ENCODE data around the gene SGCA.

Gene SGCA

DNA sequence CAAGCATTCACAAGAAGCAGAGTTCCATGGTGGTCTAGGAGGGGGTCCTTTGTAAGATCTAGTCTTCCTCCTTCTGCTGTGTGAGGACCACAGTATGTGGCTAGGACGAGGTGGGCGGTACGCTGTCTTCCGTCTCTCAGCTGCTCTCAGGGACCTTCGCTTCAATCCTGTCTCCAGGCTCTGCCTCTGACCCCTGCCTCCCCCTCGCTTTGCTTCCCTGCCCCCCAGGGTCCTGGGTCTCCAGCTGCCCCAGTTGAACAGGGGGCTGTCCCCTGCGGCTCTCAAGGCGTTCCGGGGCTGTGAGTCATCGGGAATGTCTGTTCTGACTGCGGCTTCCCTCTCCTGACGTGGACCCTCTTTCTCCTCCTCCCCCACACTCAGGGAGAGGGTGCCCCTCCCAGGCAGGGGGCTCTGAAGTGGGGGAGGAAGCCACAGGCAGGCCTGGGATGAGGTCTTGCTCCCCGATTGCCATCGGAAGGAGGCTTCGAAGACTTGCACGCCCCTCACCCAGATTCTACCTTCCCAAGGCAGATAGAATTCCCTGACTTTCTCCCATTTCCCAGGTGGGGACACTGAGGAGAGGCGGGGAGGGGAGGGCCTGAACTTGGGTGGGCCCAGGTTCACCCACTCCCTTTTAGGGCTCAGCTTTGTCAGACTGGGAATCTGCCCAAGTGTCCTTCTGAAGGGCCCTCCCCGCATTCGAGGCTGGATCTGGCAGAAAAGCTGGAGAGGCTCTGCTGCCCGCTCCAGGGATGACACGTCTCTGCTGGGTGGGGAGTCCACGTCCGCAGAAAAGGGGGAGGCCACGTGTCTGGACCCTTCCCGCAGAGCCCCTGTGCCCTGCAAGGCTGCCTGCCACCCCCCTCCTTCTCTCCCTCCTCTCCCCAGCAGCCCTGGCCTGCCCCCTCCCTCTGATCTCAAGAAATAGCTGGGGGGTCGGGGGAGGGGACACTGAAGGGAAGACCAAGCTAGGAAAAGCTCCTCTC, 44.7 kb downstream of the SGCA start:
- DNase-seq, result peak; percentile 100

DNA sequence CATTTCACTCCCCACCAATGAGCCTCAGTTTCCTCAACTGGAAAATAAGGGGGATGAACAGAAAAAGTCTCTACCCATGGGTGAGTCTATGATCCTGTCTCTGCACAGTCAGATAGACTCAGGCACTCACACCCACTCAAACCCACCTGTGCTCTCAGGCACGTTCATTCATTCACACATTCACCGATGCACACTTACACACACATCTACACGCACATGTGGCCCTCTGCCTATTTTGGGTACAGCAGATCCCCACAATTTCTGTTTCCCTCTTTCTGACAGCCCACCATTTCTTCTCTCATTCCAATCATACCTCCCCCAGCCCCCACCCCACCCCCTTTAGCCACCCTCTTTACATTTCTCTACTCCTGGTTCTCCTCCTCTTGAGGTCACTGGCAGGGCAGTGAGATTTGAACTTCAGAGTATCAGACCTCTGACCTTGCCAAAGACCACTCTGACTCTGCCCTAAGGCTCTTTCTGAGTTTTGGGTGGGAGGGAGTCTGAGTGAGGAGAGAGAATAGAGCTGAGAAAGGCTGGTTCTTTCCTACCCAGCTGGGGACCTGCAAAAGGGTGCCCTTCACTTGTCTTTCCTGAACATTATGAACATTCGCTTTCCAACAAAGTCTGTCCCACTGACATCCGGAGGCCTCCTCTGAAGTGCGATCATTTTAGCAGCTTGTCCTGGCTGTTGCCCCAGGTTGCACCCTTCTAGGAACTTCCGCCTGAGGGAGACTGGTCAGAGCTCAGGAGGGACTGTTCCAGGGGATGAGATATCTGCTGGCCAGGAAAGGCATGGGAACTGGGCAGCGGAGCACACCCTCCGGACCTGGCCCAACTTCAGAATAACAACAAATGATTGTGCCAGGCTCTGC, 45.7 kb downstream of the SGCA start:
- DNase-seq, result peak; percentile 70

DNA sequence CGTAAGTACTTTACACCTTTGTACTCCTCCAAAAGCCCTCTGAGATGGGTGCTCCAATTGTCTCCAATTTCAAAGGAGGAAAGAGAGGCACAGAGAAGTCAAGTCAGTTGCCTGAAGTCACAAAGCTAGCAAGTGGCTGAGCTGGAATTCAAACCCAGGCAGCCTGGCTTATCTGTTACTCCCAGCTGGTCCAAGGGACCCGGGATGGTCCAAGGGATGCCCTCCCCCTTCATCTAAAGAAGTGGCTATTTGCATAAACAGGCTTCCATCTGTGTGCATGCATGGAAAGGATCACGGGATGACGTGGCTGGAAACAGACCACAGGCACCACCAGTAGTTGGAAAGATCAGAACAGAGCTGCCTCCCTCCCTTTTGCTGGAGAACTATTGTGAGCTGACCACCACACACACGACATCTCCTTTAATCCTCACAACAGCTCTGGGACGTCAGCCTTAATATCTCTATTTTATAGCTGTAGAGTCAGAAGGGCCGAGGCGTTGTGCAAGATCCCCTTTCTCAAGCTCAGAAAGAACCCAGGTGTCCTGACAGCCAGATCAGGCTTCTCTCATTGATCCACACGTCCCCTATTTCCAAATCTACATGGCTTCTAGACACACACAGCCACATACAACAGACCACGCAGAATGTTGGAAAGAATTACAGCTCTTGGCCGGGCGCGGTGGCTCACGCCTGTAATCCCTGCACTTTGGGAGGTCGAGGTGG, 46.5 kb downstream of the SGCA start:
- DNase-seq, result peak; percentile 61

DNA sequence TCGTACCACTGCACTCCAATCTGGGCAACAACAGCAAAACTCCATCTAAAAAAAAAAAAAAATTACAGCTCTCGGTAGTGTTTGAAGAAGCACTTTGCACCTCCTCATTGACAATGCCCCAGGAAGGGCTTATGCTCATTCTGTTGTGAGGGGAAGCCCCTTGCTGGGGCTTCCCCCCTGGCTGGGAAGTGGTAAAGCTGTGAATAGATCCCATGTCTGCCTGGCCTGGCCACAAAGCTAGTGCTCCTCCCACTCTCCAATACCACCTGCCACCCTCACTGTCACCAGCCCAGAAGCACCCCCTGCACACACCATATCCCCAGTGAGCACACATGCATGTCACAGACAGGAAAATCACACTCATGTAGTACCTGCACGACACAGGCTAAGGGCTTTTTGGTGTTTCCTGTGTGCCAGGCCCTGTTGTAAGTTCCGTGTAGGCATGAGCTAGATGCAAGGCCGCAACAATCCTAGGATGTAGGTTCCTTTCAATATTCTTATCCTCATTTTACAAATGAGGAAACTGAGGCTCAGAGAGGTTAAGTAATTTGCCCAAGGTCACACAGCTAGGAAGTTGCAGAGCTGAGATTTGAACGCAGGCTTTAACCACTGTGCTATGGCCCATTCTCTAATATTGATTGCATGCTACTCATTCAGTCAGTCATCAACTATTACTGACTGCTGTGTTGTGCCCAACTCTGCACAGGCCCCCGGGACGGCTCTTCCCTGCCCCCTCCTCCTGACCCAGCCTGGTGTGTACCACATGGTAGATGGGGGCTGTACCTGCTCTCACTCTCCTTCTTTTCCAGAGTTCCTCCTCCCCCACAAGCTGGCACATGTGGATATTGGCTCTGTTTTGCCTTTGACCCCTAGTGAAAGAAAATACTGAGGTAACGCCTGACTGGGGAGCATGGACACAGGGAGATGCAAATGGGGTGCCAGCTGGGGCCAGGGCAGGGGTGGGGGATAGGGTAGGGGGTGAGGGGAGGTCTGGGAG, 47.5 kb downstream of the SGCA start:
- peak; percentile 79 for DNase-seq

DNA sequence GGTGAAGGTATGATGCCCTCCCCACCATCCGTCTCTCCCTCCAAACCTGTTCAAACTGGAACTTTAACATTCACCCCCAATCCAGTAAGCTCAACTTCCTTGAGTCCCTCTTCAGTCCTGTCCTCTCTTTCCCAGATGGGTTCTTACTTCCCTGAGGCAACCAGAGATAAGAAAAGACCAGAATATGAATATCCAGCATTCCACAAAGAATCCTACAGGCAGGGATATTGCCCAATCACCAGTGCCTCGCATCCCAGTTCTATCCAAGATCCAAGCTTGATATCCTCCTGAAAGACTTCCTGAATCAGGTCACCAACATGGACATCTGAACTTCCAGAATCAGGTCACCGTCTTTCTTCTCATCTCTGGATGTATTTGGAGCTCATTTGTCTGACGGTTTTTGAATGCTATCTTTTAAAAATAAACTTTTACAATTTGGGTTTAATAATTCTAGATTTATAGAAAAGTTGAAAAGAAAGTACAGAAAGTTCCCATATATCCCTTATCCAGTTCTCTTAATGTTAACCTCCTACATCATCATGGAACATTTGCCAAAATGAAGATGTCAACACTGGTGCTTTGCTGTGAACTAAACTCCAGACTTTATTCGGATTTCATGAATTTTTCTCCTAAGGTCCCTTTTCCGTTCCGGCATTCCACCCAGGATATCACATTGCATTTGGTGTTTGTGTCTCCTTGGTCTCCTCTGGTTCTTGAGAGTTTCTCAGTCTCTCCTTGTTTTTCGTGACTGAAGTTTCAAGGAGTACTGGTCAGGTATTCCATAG, 49.4 kb downstream of the SGCA start:
- DNase-seq, result peak; percentile 37

DNA sequence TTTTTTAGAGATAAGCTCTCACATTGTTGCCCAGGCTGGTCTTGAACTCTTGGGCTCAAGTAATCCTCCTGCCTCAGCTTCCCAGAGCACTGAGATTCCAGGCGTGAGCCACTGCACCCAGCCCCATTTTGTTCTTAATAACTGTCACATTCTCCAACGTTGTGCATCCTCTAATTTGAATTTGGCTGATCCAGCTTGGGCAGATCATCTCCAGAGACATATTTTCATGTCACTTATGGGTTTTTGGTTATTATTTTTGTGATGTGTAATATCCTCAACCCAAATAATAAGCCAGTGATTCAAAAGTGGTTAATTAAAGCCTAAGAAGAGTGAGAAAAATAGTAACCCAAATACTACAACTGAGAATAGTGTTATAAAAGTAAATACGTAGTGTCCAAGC, 51.8 kb downstream of the SGCA start:
- DNase-seq, result no peak

DNA sequence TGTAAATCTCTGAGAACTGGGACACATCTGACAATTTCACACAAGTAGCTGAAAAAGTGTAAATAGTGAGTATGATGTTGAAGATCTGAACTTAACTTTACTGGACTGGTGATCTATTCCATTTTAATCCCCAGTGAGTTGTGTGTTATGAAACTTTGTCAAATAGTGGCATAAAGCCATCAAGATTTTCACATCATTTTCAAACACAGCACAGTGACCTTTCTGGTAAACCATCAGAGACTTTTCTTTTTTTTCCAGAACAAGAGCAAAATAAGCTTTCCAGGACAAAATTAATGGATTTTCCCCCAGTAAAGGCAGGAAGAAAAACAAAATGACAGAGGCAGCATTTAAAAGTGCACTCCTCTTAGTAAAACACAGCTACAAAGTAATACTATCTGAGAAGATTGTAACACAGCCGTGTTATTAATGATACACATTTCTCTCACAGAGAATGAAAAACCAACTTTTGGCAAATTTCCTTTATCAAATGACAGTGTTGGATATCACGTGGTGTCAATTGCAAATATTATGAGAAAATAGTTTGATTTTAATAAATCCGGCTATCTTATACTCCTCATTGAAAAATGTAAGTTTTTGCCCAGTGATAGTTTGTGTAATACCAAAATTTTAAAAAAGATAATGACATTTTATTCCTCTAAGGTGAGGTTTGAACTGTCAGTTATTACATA, 52.4 kb downstream of the SGCA start:
- no peak for DNase-seq

DNA sequence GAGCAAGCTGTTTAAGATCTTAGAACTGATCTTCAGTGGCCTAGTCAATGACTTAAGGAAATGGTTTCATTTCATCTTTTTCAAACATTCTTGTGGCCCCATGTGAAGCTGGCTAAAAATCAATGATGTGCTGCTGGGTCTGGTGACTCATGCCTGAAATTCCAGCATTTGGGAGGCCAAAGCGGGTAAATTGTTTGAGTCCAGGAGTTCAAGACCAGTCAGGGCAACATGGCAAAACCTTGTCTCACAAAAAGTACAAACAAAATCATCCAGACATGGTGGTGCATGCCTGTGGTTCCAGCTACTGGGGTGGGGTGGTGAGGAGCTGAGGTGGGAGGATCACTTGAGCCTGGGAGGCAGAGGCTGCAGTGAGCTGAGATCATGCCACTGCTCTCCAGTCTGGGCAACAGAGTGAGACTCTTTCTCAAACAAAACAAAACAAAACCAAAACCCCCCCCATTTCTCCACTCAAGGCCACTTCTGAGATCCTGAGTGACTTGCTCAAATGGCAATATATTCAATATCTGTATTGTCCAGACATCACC, 53.0 kb downstream of the SGCA start:
- peak; percentile 92 for DNase-seq

DNA sequence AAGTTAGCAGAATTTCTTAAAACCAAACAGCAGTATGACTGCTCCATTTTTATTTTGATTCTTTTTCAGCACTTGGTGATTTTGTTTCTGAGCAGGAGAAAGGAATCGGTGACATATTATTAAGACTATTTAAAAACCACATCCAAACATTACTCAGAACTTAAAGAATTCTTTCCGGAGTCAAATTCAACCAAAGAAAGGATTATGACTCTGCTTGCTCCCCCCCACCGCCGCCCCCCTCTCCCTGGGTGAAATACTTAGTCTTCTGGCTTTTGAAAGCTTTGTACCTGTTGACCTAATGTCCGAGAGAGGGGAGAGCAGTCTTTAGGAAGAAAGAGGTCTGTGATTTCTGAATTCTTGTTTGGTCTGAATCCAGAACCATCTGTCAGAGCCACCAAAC, 53.5 kb downstream of the SGCA start:
- peak; percentile 62 for DNase-seq

DNA sequence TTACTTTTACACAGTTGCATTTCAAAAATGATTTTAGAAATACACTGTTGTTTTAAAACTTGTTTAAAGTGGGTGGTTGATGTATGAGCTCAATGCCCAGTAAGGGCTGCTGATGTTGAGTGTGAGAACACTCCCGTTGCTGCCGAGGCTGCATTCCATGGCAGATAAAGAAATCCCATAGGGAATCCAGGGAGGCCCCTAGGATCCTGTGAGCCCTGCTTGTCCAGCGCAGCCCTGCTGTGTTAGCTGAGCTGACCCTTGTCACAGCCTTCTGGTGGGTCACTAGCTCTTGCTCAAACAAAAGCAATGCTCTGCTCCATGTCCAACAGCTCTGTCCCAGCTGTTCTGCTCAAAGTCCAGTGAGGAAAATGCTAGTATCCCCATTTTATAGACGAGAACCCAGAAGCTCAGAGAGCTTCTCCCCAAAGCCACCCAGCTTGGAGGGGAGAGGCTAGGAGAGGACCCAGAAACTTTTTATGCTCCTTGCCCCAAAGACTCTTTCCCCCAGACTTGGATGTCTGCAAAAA, 54.2 kb downstream of the SGCA start:
- DNase-seq, result peak; percentile 85

DNA sequence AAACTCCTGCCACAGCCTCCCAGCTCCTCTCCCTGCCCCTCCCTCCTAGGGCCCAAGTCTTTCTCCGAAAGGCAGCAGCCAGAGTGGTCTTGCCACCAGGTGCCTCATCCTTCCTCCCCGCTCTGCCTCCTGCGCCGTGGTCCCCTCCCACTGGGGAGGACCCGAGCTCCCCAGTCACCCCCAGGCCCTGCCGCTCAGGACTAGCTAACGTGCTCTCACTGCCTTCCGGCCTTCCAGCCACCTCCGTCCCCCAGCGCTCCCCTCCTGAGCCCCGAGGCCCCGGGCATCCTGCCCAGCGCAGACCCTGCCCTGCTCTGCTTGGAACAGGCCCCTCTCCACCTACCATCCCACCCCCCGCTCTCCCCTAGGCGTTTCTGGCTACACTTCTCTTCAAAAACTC, 55.0 kb downstream of the SGCA start:
- DNase-seq, result no peak

DNA sequence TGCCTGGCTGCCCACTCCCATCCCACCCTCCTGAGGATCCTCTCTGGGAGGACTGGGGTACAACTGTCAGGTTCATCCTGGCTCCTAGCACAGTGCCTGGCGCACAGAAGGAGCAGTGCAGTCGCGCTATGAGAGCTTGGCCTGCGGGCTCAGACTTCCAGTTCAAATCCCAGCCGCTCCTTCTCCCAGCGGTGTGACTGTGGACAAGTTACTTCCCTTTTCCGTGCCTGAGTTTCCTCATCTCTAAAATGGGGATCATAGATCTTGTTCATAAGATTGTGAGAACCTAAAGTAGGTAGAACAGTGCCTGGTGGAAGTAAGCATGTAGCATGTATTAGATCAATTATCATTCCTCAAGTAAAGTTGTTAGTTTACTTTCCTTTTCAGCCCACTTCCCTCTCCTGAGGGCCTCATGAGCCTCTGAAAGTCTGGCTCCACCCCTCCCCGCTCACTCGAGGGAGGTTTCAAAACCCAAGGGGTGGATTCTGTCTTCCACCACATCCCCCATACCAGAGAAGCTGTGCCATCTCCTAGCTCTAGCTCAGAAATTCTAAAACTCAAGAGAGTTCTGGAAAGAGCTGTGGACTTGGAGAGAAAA, 55.6 kb downstream of the SGCA start:
- DNase-seq, result no peak

DNA sequence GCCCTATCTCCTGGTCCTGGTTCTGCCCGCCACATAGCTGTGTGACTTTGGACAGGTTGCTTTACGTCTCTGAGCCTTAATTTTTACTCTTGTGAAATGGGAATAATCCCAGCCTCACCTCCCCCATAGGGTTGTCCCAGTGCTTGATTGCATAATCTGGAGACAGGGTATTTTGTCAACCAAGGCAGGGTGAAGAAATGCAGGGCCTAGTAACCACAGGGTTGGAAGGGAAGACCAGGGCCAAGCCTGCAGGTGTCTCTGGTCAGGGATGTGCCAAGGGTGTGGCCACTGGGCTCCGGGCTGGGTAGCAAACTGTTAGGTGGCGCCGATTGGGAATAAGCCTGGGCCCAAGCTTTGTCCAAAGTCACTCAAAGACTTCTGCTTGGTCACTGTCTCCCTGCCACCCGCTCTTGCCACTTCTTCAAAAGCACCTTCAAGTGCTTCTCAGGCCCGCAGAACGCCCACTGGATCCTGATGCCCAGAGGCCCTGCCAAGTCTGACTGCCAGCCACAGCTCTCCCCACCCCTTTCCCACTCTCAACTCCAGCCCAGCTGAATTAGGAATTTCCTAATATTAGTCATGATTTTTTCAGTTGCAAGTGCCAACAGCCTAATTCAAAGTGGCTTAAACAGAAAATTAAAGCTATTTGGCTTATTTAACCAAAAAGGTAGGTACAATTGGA, 56.2 kb downstream of the SGCA start:
- no peak for DNase-seq

DNA sequence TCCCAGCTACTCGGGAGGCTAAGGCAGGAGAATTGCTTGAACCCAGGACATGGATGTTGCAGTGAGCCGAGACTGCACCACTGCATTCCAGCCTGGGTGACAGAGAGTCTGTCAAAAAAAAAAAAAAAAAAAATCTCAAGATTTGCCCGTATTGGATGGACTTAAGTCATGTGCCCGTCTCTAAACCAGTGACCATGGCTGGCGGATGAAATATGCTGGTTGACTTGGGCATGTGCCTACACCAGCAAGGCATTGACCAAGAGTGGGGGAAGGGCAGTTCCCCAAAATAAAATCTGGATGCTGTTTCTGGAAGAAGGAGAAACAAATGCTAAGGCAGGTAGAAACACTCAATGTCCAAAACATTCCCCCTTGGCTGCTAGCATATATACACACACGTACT, 57.1 kb downstream of the SGCA start:
- DNase-seq, result no peak
